Activated T-helper 1 cell treated with Interleukin-2 at 50 U/mL for 16 hours (primary cell): Measurements from ENCODE around the gene MTX2.

Experiments
- DNase-seq: peaks from one replicate; pipeline ENCODE4 v3.0.0-alpha.2; 2020; ENCODE audit warnings: low read depth

Gene MTX2

GRCh38 chr2:176378323-176378722, 109.1 kb downstream of the MTX2 start:
- no peak for DNase-seq

GRCh38 chr2:176380341-176380740, 111.1 kb downstream of the MTX2 start:
- DNase-seq: no peak

- no peak for DNase-seq
These were observed 113.9 kb downstream of the MTX2 start for GRCh38 chr2:176383100-176383499.

GRCh38 chr2:176383836-176384442, 114.7 kb downstream of the MTX2 start:
- DNase-seq: no peak

- DNase-seq: no peak
These were observed 116.0 kb downstream of the MTX2 start for GRCh38 chr2:176385219-176385759.

- DNase-seq: no peak
These were observed 116.6 kb downstream of the MTX2 start for GRCh38 chr2:176385838-176386237.
